Measurements from ENCODE around the gene SHROOM2.

Gene SHROOM2

GRCh38 chrX:9832811-9833210 lies 46.6 kb downstream of the SHROOM2 start:
- no peak overlapping the region for H2BK120ac ChIP-seq (ENCODE audit: low read depth, low read length)
- no peak overlapping the region for H3K9ac ChIP-seq (ENCODE audit: low read length)
- H3K27ac ChIP-seq (ENCODE audit: low read length, poor library complexity, severe bottlenecking) = peak overlapping the region; percentile 45
- no peak overlapping the region for H2BK5ac ChIP-seq (ENCODE audit: low read depth, low read length, poor library complexity, severe bottlenecking)
- no peak overlapping the region for H2AFZ ChIP-seq (ENCODE audit: low read depth, low read length)
- H2BK15ac ChIP-seq (ENCODE audit: low read depth, poor library complexity, severe bottlenecking) = no peak overlapping the region
- peak overlapping the region; percentile 28 for H3K4me2 ChIP-seq (ENCODE audit: low read length, poor library complexity, severe bottlenecking)
- no peak overlapping the region for H3K23ac ChIP-seq (ENCODE audit: low read length in 2 of 2)
- H4K8ac ChIP-seq (ENCODE audit: low read length) = no peak overlapping the region
- peaks cover 15% of the 10 kb centered on the region for H3K79me1 ChIP-seq (replicated peaks; ENCODE audit: low read length, poor library complexity, severe bottlenecking)
- H3K14ac ChIP-seq (ENCODE audit: low read length in 2 of 2) = no peak overlapping the region
- H3K27me3 ChIP-seq (ENCODE audit: control insufficient read depth in 1 of 2, insufficient read depth in 1 of 2, low read length in 2 of 2) = no peaks in the 10 kb centered on the region
- H3K4ac ChIP-seq (ENCODE audit: low read depth in 1 of 2, low read length in 2 of 2) = peak overlapping the region in 1 of 2 experiments; percentile 41
- H2BK12ac ChIP-seq (ENCODE audit: low read length in 2 of 2) = peak overlapping the region in 1 of 2 experiments; percentile 16
- no peaks in the 10 kb centered on the region for H3K9me3 ChIP-seq (ENCODE audit: control insufficient read depth, low read length)
- peak overlapping the region in 1 of 2 experiments; percentile 43 for H3K18ac ChIP-seq (ENCODE audit: low read depth in 1 of 2, low read length in 2 of 2)
- no peak overlapping the region for H2AK5ac ChIP-seq (ENCODE audit: low read length, severe bottlenecking)
- no peak overlapping the region for H3K4me3 ChIP-seq (ENCODE audit: insufficient read depth in 1 of 2, low read depth in 1 of 2, low read length in 2 of 2)
- peaks cover 0 to 8% of the 10 kb centered on the region in 2 experiments for H3K36me3 ChIP-seq (ENCODE audit: control insufficient read depth in 1 of 2, insufficient read depth in 2 of 2, low read depth in 1 of 2, low read length in 2 of 2)
- H4K91ac ChIP-seq (ENCODE audit: low read length) = no peak overlapping the region
- H3K4me1 ChIP-seq (ENCODE audit: control insufficient read depth, insufficient read depth, low read depth, low read length) = peaks cover 26% of the 10 kb centered on the region
- no peak for DNase-seq
- 50% methylated on average over 5 of the region's 6 CpGs for WGBS

- Histone ChIP-seq H3K79me1 (replicated peaks; ENCODE audit: low read length, poor library complexity, severe bottlenecking) (peaks cover 16% of the 10 kb centered on the region), H3K9ac (ENCODE audit: low read length) (no peak overlapping the region), H3K27ac (ENCODE audit: low read length, poor library complexity, severe bottlenecking) (no peak overlapping the region), H3K23ac (ENCODE audit: low read length in 2 of 2) (no peak overlapping the region), H3K4ac (ENCODE audit: low read depth in 1 of 2, low read length in 2 of 2) (no peak overlapping the region), H3K4me3 (ENCODE audit: insufficient read depth in 1 of 2, low read depth in 1 of 2, low read length in 2 of 2) (no peak overlapping the region), H4K91ac (ENCODE audit: low read length) (no peak overlapping the region), H2AFZ (ENCODE audit: low read depth, low read length) (no peak overlapping the region), H3K18ac (ENCODE audit: low read depth in 1 of 2, low read length in 2 of 2) (no peak overlapping the region), H2BK120ac (ENCODE audit: low read depth, low read length) (no peak overlapping the region), H3K27me3 (ENCODE audit: control insufficient read depth in 1 of 2, insufficient read depth in 1 of 2, low read length in 2 of 2) (no peaks in the 10 kb centered on the region), H2AK5ac (ENCODE audit: low read length, severe bottlenecking) (no peak overlapping the region), H2BK5ac (ENCODE audit: low read depth, low read length, poor library complexity, severe bottlenecking) (no peak overlapping the region), H2BK15ac (ENCODE audit: low read depth, poor library complexity, severe bottlenecking) (no peak overlapping the region), H3K14ac (ENCODE audit: low read length in 2 of 2) (no peak overlapping the region), H4K8ac (ENCODE audit: low read length) (no peak overlapping the region), H3K36me3 (ENCODE audit: control insufficient read depth in 1 of 2, insufficient read depth in 2 of 2, low read depth in 1 of 2, low read length in 2 of 2) (peaks cover 0 to 8% of the 10 kb centered on the region in 2 experiments), H3K4me1 (ENCODE audit: control insufficient read depth, insufficient read depth, low read depth, low read length) (peaks cover 19% of the 10 kb centered on the region), H2BK12ac (ENCODE audit: low read length in 2 of 2) (no peak overlapping the region), H3K4me2 (ENCODE audit: low read length, poor library complexity, severe bottlenecking) (no peak overlapping the region), H3K9me3 (ENCODE audit: control insufficient read depth, low read length) (no peaks in the 10 kb centered on the region)
- WGBS = 97% methylated on average over 8 of the region's 11 CpGs
- DNase-seq = no peak
These were observed 49.5 kb downstream of the SHROOM2 start for GRCh38 chrX:9835585-9836210.

GRCh38 chrX:9842541-9842940 lies 56.3 kb downstream of the SHROOM2 start:
- Histone ChIP-seq H3K9ac (ENCODE audit: low read length) (no peak overlapping the region), H3K23ac (ENCODE audit: low read length in 2 of 2) (no peak overlapping the region), H2AFZ (ENCODE audit: low read depth, low read length) (no peak overlapping the region), H3K27ac (ENCODE audit: low read length, poor library complexity, severe bottlenecking) (peak overlapping the region; percentile 19), H3K9me3 (ENCODE audit: control insufficient read depth, low read length) (peaks cover 2% of the 10 kb centered on the region), H3K14ac (ENCODE audit: low read length in 2 of 2) (no peak overlapping the region), H2BK12ac (ENCODE audit: low read length in 2 of 2) (no peak overlapping the region), H2BK15ac (ENCODE audit: low read depth, poor library complexity, severe bottlenecking) (no peak overlapping the region), H4K8ac (ENCODE audit: low read length) (no peak overlapping the region), H2BK120ac (ENCODE audit: low read depth, low read length) (no peak overlapping the region), H3K36me3 (ENCODE audit: control insufficient read depth in 1 of 2, insufficient read depth in 2 of 2, low read depth in 1 of 2, low read length in 2 of 2) (no peaks in the 10 kb centered on the region), H3K4me1 (ENCODE audit: control insufficient read depth, insufficient read depth, low read depth, low read length) (peaks cover 13% of the 10 kb centered on the region), H3K18ac (ENCODE audit: low read depth in 1 of 2, low read length in 2 of 2) (peak overlapping the region; percentile 28 to 81), H4K91ac (ENCODE audit: low read length) (no peak overlapping the region), H3K4me2 (ENCODE audit: low read length, poor library complexity, severe bottlenecking) (peak overlapping the region; percentile 31), H2BK5ac (ENCODE audit: low read depth, low read length, poor library complexity, severe bottlenecking) (no peak overlapping the region), H2AK5ac (ENCODE audit: low read length, severe bottlenecking) (no peak overlapping the region), H3K79me1 (replicated peaks; ENCODE audit: low read length, poor library complexity, severe bottlenecking) (peaks cover 6% of the 10 kb centered on the region), H3K27me3 (ENCODE audit: control insufficient read depth in 1 of 2, insufficient read depth in 1 of 2, low read length in 2 of 2) (peaks cover 0 to 4% of the 10 kb centered on the region in 2 experiments), H3K4me3 (ENCODE audit: insufficient read depth in 1 of 2, low read depth in 1 of 2, low read length in 2 of 2) (no peak overlapping the region), H3K4ac (ENCODE audit: low read depth in 1 of 2, low read length in 2 of 2) (no peak overlapping the region)
- peak; percentile 27 for DNase-seq
- WGBS = 100% methylated on average over 1 of the region's 6 CpGs

DNA sequence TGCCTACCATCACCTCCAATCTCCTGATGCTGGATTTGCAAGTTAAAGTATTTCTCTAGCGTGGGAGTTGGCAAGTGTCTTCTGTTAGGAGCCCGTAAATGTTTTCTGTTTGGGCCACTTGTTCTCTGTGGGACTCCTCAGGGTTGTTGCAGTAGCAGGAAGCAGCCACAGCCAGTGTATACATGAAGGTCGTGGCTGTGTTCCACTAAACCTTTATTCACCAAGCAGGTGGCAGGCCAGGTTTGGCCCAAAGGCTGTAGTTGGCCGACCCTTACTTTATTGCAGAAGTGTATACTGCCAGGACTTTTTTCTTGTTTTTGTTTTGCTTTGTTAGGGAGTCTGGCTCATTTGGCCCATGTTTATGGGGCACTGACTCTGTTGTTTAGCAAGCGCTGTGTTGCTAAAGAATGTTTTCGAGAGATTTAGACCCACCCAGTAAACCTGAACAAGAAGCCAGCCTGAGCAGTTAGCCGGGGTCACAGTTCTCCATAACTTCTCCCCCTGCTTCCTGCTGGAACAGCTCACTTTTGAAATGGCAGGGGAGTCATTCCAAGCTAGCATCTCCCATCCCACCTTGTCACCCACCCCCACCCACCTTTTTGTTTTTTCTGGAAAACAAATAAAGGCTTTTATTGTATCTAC lies 58.8 kb downstream of the SHROOM2 start:
- Histone ChIP-seq H3K27me3 (ENCODE audit: control insufficient read depth in 1 of 2, insufficient read depth in 1 of 2, low read length in 2 of 2) (peaks cover 0 to 4% of the 10 kb centered on the region in 2 experiments), H3K4me3 (ENCODE audit: insufficient read depth in 1 of 2, low read depth in 1 of 2, low read length in 2 of 2) (no peak overlapping the region), H2BK12ac (ENCODE audit: low read length in 2 of 2) (peak overlapping the region in 1 of 2 experiments; percentile 42), H2BK5ac (ENCODE audit: low read depth, low read length, poor library complexity, severe bottlenecking) (peak overlapping the region; percentile 20), H2BK120ac (ENCODE audit: low read depth, low read length) (no peak overlapping the region), H3K18ac (ENCODE audit: low read depth in 1 of 2, low read length in 2 of 2) (peak overlapping the region; percentile 1 to 62), H3K4ac (ENCODE audit: low read depth in 1 of 2, low read length in 2 of 2) (peak overlapping the region in 1 of 2 experiments; percentile 50), H3K14ac (ENCODE audit: low read length in 2 of 2) (no peak overlapping the region), H3K9ac (ENCODE audit: low read length) (no peak overlapping the region), H3K23ac (ENCODE audit: low read length in 2 of 2) (no peak overlapping the region), H3K79me1 (replicated peaks; ENCODE audit: low read length, poor library complexity, severe bottlenecking) (peaks cover 7% of the 10 kb centered on the region), H3K27ac (ENCODE audit: low read length, poor library complexity, severe bottlenecking) (no peak overlapping the region), H2AFZ (ENCODE audit: low read depth, low read length) (no peak overlapping the region), H3K4me2 (ENCODE audit: low read length, poor library complexity, severe bottlenecking) (no peak overlapping the region), H3K4me1 (ENCODE audit: control insufficient read depth, insufficient read depth, low read depth, low read length) (peaks cover 20% of the 10 kb centered on the region), H2AK5ac (ENCODE audit: low read length, severe bottlenecking) (peak overlapping the region; percentile 29), H4K91ac (ENCODE audit: low read length) (peak overlapping the region; percentile 65), H3K36me3 (ENCODE audit: control insufficient read depth in 1 of 2, insufficient read depth in 2 of 2, low read depth in 1 of 2, low read length in 2 of 2) (peaks cover 0 to 4% of the 10 kb centered on the region in 2 experiments), H2BK15ac (ENCODE audit: low read depth, poor library complexity, severe bottlenecking) (no peak overlapping the region), H3K9me3 (ENCODE audit: control insufficient read depth, low read length) (peaks cover 2% of the 10 kb centered on the region), H4K8ac (ENCODE audit: low read length) (no peak overlapping the region)
- WGBS = 68% methylated on average over 7 of the region's 7 CpGs
- DNase-seq = peak; percentile 20

Measured in mesenchymal stem cell (in vitro differentiated cells and primary cell).